IMR-90 (cell line): ENCODE measurements around the gene CASP7. TPM values are rescaled to one million over a fixed set of nuclear protein-coding genes. Genes with fewer than 3 reads are reported as not detected.

Experiments used
- ATAC-seq: fragments of 200-7000 bp; cut with Tn5 transposase; 2 replicates; pipeline ENCODE4 v1.9.1; 2020; ENCODE audit warnings: low read depth, mild to moderate bottlenecking, moderate library complexity
- BruUV-seq: library from RNA; stranded (reverse); fragments of 400-500 nt; replicated peaks from 2 replicates; lab custom pipeline; 2021; lab: Mats Ljungman, UMichigan
- CTCF ChIA-PET: fragments of 300-600 bp; formaldehyde crosslinking; extraction: SDS; loops from one replicate; lab custom pipeline; 2021; ENCODE audit warnings: antibody characterized with exemption; lab: Yijun Ruan, JAX
- POLR2A ChIA-PET: fragments of 300-600 bp; sonication (Branson Sonifier 250); formaldehyde crosslinking; loops from one replicate; lab custom pipeline; 2022; ENCODE audit warnings: antibody characterized with exemption; ENCODE audit not compliant: unreplicated experiment; lab: Charles Lee
- DNase-seq: peaks from one replicate; pipeline ENCODE4 v3.0.0; 2013
- H2AFZ ChIP-seq: replicated peaks from 2 replicates; pipeline ENCODE3; 2013; ENCODE audit warnings: low read length, mild to moderate bottlenecking; ENCODE audit not compliant: poor library complexity
- H2AK5ac ChIP-seq: 2 replicates; pipeline ENCODE4 v1.6.1; 2013; ENCODE audit warnings: low read depth, low read length, inconsistent platforms
- H2AK9ac ChIP-seq: replicated peaks from 2 replicates; pipeline ENCODE3; 2013; ENCODE audit warnings: mild to moderate bottlenecking, low read depth, low read length, moderate library complexity; ENCODE audit not compliant: poor library complexity
- H2BK120ac ChIP-seq: 2 replicates; pipeline ENCODE4 v1.6.1; 2013; ENCODE audit warnings: low read depth, low read length, inconsistent platforms
- H2BK15ac ChIP-seq: 3 replicates; pipeline ENCODE4 v1.6.1; 2013; ENCODE audit warnings: low read depth, low read length, inconsistent platforms
- H2BK20ac ChIP-seq: 2 replicates; pipeline ENCODE4 v1.6.1; 2013; ENCODE audit warnings: low read depth, mild to moderate bottlenecking, inconsistent platforms, low read length, moderate library complexity
- H2BK5ac ChIP-seq: 2 replicates; pipeline ENCODE4 v1.6.1; 2013; ENCODE audit warnings: mild to moderate bottlenecking, low read depth, low read length, inconsistent platforms; ENCODE audit not compliant: poor library complexity, severe bottlenecking
- H3K14ac ChIP-seq: replicated peaks from 2 replicates; pipeline ENCODE4 v1.6.1; 2013; ENCODE audit warnings: low read depth, low read length, inconsistent platforms
- H3K18ac ChIP-seq: 2 replicates; pipeline ENCODE4 v1.6.1; 2013; ENCODE audit warnings: low read depth, low read length, control low read depth
- H3K23ac ChIP-seq: 2 replicates; pipeline ENCODE4 v1.6.1; 2013; ENCODE audit warnings: low read depth, low read length, inconsistent platforms
- H3K27ac ChIP-seq: 2 replicates; pipeline ENCODE4 v1.5.1; 2013; ENCODE audit warnings: mild to moderate bottlenecking, control low read depth, low read length; ENCODE audit not compliant: insufficient read depth
- H3K27me3 ChIP-seq: 2 replicates; pipeline ENCODE4 v1.6.1; 2013; ENCODE audit warnings: low read length; ENCODE audit not compliant: control insufficient read depth, insufficient read depth
- H3K36me3 ChIP-seq: 2 replicates; pipeline ENCODE4 v1.6.1; 2013; ENCODE audit warnings: low read length, mixed read lengths; ENCODE audit not compliant: control insufficient read depth, insufficient read depth
- H3K4ac ChIP-seq: 2 replicates; pipeline ENCODE4 v1.6.1; 2013; ENCODE audit warnings: low read depth, low read length, inconsistent platforms
- H3K4me1 ChIP-seq: 2 replicates; pipeline ENCODE4 v1.6.1; 2013; ENCODE audit warnings: low read length, mixed read lengths; ENCODE audit not compliant: control insufficient read depth, insufficient read depth
- H3K4me2 ChIP-seq: 2 replicates; pipeline ENCODE4 v1.6.1; 2013; ENCODE audit warnings: low read depth, mild to moderate bottlenecking, control low read depth, low read length, moderate library complexity
- H3K4me3 ChIP-seq: 2 replicates; pipeline ENCODE4 v1.5.1; 2013; ENCODE audit warnings: low read depth, mild to moderate bottlenecking, control low read depth, low read length, moderate library complexity; ENCODE audit not compliant: insufficient read depth
- H3K56ac ChIP-seq: 2 replicates; pipeline ENCODE4 v1.6.1; 2013; ENCODE audit warnings: low read length, inconsistent platforms; ENCODE audit not compliant: insufficient read depth; ENCODE audit errors: extremely low read depth
- H3K79me1 ChIP-seq, 2 experiments: 2 replicates each; pipeline ENCODE4 v1.6.1; 2013; ENCODE audit warnings: low read length in 2 of 2, inconsistent platforms in 1 of 2, low read depth in 1 of 2
- H3K9ac ChIP-seq: 2 replicates; pipeline ENCODE4 v1.6.1; 2013; ENCODE audit warnings: low read depth, low read length, control low read depth
- H3K9me1 ChIP-seq: 2 replicates; pipeline ENCODE4 v1.6.1; 2013; ENCODE audit warnings: low read length, inconsistent platforms; ENCODE audit not compliant: insufficient read depth
- H3K9me3 ChIP-seq: 2 replicates; pipeline ENCODE4 v1.6.1; 2013; ENCODE audit warnings: low read length; ENCODE audit not compliant: control insufficient read depth, insufficient read depth
- H4K20me1 ChIP-seq: 2 replicates; pipeline ENCODE4 v1.6.1; 2013; ENCODE audit warnings: low read length, inconsistent platforms; ENCODE audit not compliant: insufficient read depth
- H4K5ac ChIP-seq: 2 replicates; pipeline ENCODE4 v1.6.1; 2013; ENCODE audit warnings: mild to moderate bottlenecking, low read depth, low read length, control low read depth
- H4K8ac ChIP-seq, 2 experiments: 2 replicates each; pipeline ENCODE4 v1.6.1; 2013; ENCODE audit warnings: low read depth in 2 of 2, low read length in 2 of 2, control low read depth in 1 of 2, inconsistent platforms in 1 of 2
- H4K91ac ChIP-seq: 2 replicates; pipeline ENCODE4 v1.6.1; 2013; ENCODE audit warnings: low read depth, low read length, inconsistent platforms; ENCODE audit not compliant: insufficient read depth
- CEBPB ChIP-seq: IDR thresholded peaks from 2 replicates; pipeline ENCODE4 v1.6.1; 2012; ENCODE audit warnings: low read depth, low read length, improper control_type of control experiment
- CHD1 ChIP-seq: IDR thresholded peaks from 2 replicates; pipeline ENCODE4 v1.6.1; 2012; ENCODE audit warnings: low read depth, low read length, improper control_type of control experiment
- CTCF ChIP-seq: conservative IDR thresholded peaks from 2 replicates; pipeline ENCODE4 v1.5.1; 2012; ENCODE audit warnings: mild to moderate bottlenecking, low read depth, low read length, improper control_type of control experiment
- ELK1 ChIP-seq: fragments of 150-350 bp; IDR thresholded peaks from 2 replicates; pipeline ENCODE4 v1.6.1; 2016; ENCODE audit warnings: low read depth, mild to moderate bottlenecking, low read length, moderate library complexity, borderline replicate concordance
- FOS ChIP-seq: fragments of 150-350 bp; IDR thresholded peaks from 2 replicates; pipeline ENCODE4 v1.6.1; 2016; ENCODE audit warnings: low read depth, low read length
- MAFK ChIP-seq: IDR thresholded peaks from 2 replicates; pipeline ENCODE4 v1.6.1; 2012; ENCODE audit warnings: low read depth, low read length, improper control_type of control experiment
- MXI1 ChIP-seq: IDR thresholded peaks from 2 replicates; pipeline ENCODE4 v1.6.1; 2012; ENCODE audit warnings: low read depth, mild to moderate bottlenecking, low read length, moderate library complexity, borderline replicate concordance
- NFE2L2 ChIP-seq: fragments of 150-350 bp; IDR thresholded peaks from 2 replicates; pipeline ENCODE4 v1.6.1; 2016; ENCODE audit warnings: low read depth, mild to moderate bottlenecking, low read length
- POLR2A ChIP-seq: IDR thresholded peaks from 2 replicates; pipeline ENCODE4 v1.6.1; 2012; ENCODE audit warnings: mild to moderate bottlenecking, low read depth, low read length
- RAD21 ChIP-seq: IDR thresholded peaks from 2 replicates; pipeline ENCODE4 v1.6.1; 2012; ENCODE audit warnings: low read length, improper control_type of control experiment
- RCOR1 ChIP-seq: IDR thresholded peaks from 2 replicates; pipeline ENCODE4 v1.6.1; 2012; ENCODE audit warnings: mild to moderate bottlenecking, low read length, improper control_type of control experiment; ENCODE audit not compliant: insufficient replicate concordance
- RFX5 ChIP-seq: IDR thresholded peaks from 2 replicates; pipeline ENCODE4 v1.8.0; 2012; ENCODE audit warnings: low read depth, mild to moderate bottlenecking, low read length, moderate library complexity
- SMC3 ChIP-seq: fragments of 150-350 bp; IDR thresholded peaks from 2 replicates; pipeline ENCODE4 v1.6.1; 2016; ENCODE audit warnings: low read depth, mild to moderate bottlenecking, antibody characterized with exemption, low read length, moderate library complexity
- WGBS, 2 experiments: methylation state at CpG; one replicate each; pipeline versions ENCODE4 v1.1.5 to v1.1.7; 2013; ENCODE audit warnings: missing lambda C conversion rate in 2 of 2; ENCODE audit not compliant: insufficient read length in 1 of 2; ENCODE audit errors: extremely low coverage in 2 of 2; 5-methylcytosine and 5-hydroxymethylcytosine counted together
- dilution Hi-C: fragments of 300-500 bp; cut with HindIII; formaldehyde crosslinking; loops from one replicate; pipeline ENCODE4 v1.14.3; 2018; ENCODE audit warnings: low sequenced_read_pairs; ENCODE audit not compliant: unreplicated experiment
- in situ Hi-C: fragments of 300-500 bp; cut with MboI; formaldehyde crosslinking; loops from 3 replicates; pipeline ENCODE4 v1.14.3; 2019; ENCODE audit warnings: low sequenced_read_pairs, inconsistent platforms, mixed read lengths
- intact Hi-C: fragments of 100-400 bp; cut with micrococcal nuclease; formaldehyde crosslinking; loops from 2 replicates; pipeline ENCODE4 v1.10.0; 2022
- polyA plus RNA-seq, 3 experiments: library from polyadenylated mRNA; depleted of rRNA; stranded (reverse); fragments of >200 nt; gene quantifications; 2 replicates each; pipeline ENCODE4 v1.2.3, GENCODE V29; 2012; ENCODE audit warnings: low replicate concordance in 1 of 3
- total RNA-seq: library from RNA; depleted of rRNA; stranded (reverse); fragments of >200 nt; gene quantifications from 2 replicates; pipeline ENCODE4 v1.2.3, GENCODE V29; 2012

The CASP7 gene
- total and polyA plus RNA-seq, 2 of the 4 experiments (the other 2 are of a cell fraction): 15.1 to 16.7 TPM

- no peak overlapping the region for H3K4ac ChIP-seq
- peaks cover 26 to 30% of the 10 kb centered on the region in 2 experiments for H3K79me1 ChIP-seq
- H4K5ac ChIP-seq: no peak overlapping the region
- no peak overlapping the region for H3K4me2 ChIP-seq
- CTCF ChIA-PET: interaction anchor here (0.6 kb wide), 1 partner anchor 172 kb away, joined by 3 read pairs; no protein-coding TSS in a partner anchor
- H2AK5ac ChIP-seq: no peak overlapping the region
- no peak overlapping the region for H2BK5ac ChIP-seq
- no peak overlapping the region for H3K23ac ChIP-seq
- peaks cover 6% of the 10 kb centered on the region for H3K9me3 ChIP-seq
- no CpG with 5 or more reads among the region's 3 CpGs for WGBS, 2 experiments
- H2BK120ac ChIP-seq: no peak overlapping the region
- intact Hi-C loops: no loop called here
- no peak overlapping the region for H3K4me3 ChIP-seq
- POLR2A ChIA-PET: no interaction called here
- H3K56ac ChIP-seq: no peak overlapping the region
- no peak overlapping the region for H2BK20ac ChIP-seq
- H3K4me1 ChIP-seq: no peaks in the 10 kb centered on the region
- no peak overlapping the region for H4K91ac ChIP-seq
- H3K36me3 ChIP-seq: peaks cover 9% of the 10 kb centered on the region
- TF ChIP-seq SMC3 (no peak), POLR2A (no peak), CHD1 (no peak), MAFK (no peak), RFX5 (no peak), CTCF (no peak), MXI1 (no peak), FOS (no peak), ELK1 (no peak), RAD21 (no peak), RCOR1 (no peak), CEBPB (no peak), NFE2L2 (no peak)
- no peak overlapping the region for H4K8ac ChIP-seq
- no peak overlapping the region for H2AK9ac ChIP-seq
- H3K14ac ChIP-seq: no peak overlapping the region
- ATAC-seq (no peak), DNase-seq (no peak)
- in situ Hi-C loops: no loop called here
- dilution Hi-C loops: no loop called here
- no peak overlapping the region for H2BK15ac ChIP-seq
- H3K18ac ChIP-seq: no peak overlapping the region
- H3K9ac ChIP-seq: no peak overlapping the region
- no peak overlapping the region for H3K27ac ChIP-seq
- H4K20me1 ChIP-seq: peaks cover 10% of the 10 kb centered on the region
- BruUV-seq: no TSS peak
- no peaks in the 10 kb centered on the region; the same call in 1 of the 2 replicates for H3K9me1 ChIP-seq
- H3K27me3 ChIP-seq: no peaks in the 10 kb centered on the region
- H2AFZ ChIP-seq: no peak overlapping the region
Measured at GRCh38 chr10:113690749-113691148, 11.0 kb downstream of the CASP7 start.
